ENCODE measurements around the gene CASQ1. TPM values are rescaled to one million over a fixed set of nuclear protein-coding genes. Genes with fewer than 3 reads are reported as not detected.

Gene CASQ1
- polyA plus RNA-seq, 1 donor from 2014 or later: not detected

DNA sequence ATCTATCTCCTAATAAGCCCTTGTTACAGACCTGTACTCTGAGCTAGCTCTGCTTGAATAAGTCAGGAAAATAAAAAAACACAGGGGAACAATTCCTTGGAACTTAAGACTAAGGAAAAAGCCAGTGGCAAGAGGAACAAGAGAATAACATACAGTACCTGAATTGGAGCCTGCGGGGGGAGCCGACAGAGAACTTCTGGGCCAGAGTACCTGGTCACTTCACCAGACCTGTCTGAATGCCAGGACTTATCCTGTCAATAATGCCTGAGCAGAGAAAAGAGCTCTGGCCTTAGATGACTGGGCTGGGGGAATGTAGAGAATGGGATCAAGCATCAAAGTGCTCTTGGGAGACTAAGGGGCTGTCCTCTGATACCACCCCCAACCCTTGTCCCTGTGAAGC is 29.9 kb downstream of the CASQ1 start:
- Histone ChIP-seq H3K79me2 (replicated peaks; ENCODE audit: insufficient read depth, low read length) (no peaks in the 10 kb centered on the region), H3K9ac (ENCODE audit: low read length) (no peak overlapping the region), H3K9me3 (ENCODE audit: low read length) (no peaks in the 10 kb centered on the region), H3K4me2 (ENCODE audit: low read length) (no peak overlapping the region), H3K36me3 (ENCODE audit: insufficient read depth, low read length) (peaks cover 23% of the 10 kb centered on the region), H4K20me1 (ENCODE audit: insufficient read depth) (no peaks in the 10 kb centered on the region), H3F3A (ENCODE audit: insufficient read depth, low read length, poor library complexity, severe bottlenecking) (no peaks in the 10 kb centered on the region), H2AFZ (ENCODE audit: low read depth, low read length) (no peak overlapping the region), H3K4me3 (ENCODE audit: low read length) (no peak overlapping the region), H3K27ac (ENCODE audit: low read length) (no peak overlapping the region), H3K9me2 (ENCODE audit: insufficient read depth, low read length) (no peaks in the 10 kb centered on the region), H3K27me3 (ENCODE audit: insufficient read depth, low read depth, low read length) (no peaks in the 10 kb centered on the region)
- TF ChIP-seq SMC3 (conservative IDR thresholded peaks at IDR 0.05; ENCODE audit: poor library complexity) (no peak), POLR2AphosphoS5 (IDR thresholded peaks at IDR 0.05) (no peak), TAF1 (IDR thresholded peaks at IDR 0.05; ENCODE audit: low read depth) (no peak), RAD21 (conservative IDR thresholded peaks at IDR 0.05) (no peak), MXI1 (conservative IDR thresholded peaks at IDR 0.05; ENCODE audit: poor library complexity, severe bottlenecking) (no peak), EZH2 (IDR thresholded peaks at IDR 0.05; ENCODE audit: borderline replicate concordance, insufficient read depth, low read length, poor library complexity, severe bottlenecking) (no peak), EP300 (conservative IDR thresholded peaks at IDR 0.05; ENCODE audit: poor library complexity, severe bottlenecking) (no peak)
- TF ChIP-seq, protein P1, sequence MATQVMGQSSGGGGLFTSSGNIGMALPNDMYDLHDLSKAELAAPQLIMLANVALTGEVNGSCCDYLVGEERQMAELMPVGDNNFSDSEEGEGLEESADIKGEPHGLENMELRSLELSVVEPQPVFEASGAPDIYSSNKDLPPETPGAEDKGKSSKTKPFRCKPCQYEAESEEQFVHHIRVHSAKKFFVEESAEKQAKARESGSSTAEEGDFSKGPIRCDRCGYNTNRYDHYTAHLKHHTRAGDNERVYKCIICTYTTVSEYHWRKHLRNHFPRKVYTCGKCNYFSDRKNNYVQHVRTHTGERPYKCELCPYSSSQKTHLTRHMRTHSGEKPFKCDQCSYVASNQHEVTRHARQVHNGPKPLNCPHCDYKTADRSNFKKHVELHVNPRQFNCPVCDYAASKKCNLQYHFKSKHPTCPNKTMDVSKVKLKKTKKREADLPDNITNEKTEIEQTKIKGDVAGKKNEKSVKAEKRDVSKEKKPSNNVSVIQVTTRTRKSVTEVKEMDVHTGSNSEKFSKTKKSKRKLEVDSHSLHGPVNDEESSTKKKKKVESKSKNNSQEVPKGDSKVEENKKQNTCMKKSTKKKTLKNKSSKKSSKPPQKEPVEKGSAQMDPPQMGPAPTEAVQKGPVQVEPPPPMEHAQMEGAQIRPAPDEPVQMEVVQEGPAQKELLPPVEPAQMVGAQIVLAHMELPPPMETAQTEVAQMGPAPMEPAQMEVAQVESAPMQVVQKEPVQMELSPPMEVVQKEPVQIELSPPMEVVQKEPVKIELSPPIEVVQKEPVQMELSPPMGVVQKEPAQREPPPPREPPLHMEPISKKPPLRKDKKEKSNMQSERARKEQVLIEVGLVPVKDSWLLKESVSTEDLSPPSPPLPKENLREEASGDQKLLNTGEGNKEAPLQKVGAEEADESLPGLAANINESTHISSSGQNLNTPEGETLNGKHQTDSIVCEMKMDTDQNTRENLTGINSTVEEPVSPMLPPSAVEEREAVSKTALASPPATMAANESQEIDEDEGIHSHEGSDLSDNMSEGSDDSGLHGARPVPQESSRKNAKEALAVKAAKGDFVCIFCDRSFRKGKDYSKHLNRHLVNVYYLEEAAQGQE (IDR thresholded peaks at IDR 0.05; ENCODE audit: borderline replicate concordance): no peak
- TF ChIP-seq, protein P2, sequence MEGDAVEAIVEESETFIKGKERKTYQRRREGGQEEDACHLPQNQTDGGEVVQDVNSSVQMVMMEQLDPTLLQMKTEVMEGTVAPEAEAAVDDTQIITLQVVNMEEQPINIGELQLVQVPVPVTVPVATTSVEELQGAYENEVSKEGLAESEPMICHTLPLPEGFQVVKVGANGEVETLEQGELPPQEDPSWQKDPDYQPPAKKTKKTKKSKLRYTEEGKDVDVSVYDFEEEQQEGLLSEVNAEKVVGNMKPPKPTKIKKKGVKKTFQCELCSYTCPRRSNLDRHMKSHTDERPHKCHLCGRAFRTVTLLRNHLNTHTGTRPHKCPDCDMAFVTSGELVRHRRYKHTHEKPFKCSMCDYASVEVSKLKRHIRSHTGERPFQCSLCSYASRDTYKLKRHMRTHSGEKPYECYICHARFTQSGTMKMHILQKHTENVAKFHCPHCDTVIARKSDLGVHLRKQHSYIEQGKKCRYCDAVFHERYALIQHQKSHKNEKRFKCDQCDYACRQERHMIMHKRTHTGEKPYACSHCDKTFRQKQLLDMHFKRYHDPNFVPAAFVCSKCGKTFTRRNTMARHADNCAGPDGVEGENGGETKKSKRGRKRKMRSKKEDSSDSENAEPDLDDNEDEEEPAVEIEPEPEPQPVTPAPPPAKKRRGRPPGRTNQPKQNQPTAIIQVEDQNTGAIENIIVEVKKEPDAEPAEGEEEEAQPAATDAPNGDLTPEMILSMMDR (IDR thresholded peaks at IDR 0.05; ENCODE audit: poor library complexity, severe bottlenecking): no peak

DNA sequence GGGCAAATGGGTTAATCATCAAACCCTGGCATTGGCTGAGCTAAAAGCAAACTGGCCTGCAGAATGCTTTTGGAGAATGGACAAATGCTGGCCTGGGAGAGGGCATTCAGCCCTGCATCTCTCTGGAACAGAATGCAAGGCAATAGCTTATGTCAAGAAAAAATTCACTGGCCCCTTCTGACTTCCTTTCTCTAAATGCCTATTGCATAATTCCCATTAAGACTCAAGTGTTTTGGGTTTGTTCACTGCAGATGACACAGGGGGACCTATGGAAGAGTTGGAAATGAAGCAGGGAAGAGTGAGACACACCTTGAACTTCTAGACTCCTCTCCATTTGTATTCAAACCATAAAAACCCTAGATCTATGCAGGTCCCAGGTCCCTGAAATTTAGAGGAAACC is 30.7 kb downstream of the CASQ1 start:
- H3K79me2 ChIP-seq (replicated peaks; ENCODE audit: insufficient read depth, low read length): no peaks in the 10 kb centered on the region
- peaks cover 23% of the 10 kb centered on the region for H3K36me3 ChIP-seq (ENCODE audit: insufficient read depth, low read length)
- H3K4me2 ChIP-seq (ENCODE audit: low read length): no peak overlapping the region
- H3K4me3 ChIP-seq (ENCODE audit: low read length): no peak overlapping the region
- TF ChIP-seq EZH2 (IDR thresholded peaks at IDR 0.05; ENCODE audit: borderline replicate concordance, insufficient read depth, low read length, poor library complexity, severe bottlenecking) (no peak), SMC3 (conservative IDR thresholded peaks at IDR 0.05; ENCODE audit: poor library complexity) (no peak)
- no peaks in the 10 kb centered on the region for H4K20me1 ChIP-seq (ENCODE audit: insufficient read depth)
- H3K9ac ChIP-seq (ENCODE audit: low read length): no peak overlapping the region
- no peak overlapping the region for H2AFZ ChIP-seq (ENCODE audit: low read depth, low read length)
- no peak overlapping the region for H3K27ac ChIP-seq (ENCODE audit: low read length)
- H3F3A ChIP-seq (ENCODE audit: insufficient read depth, low read length, poor library complexity, severe bottlenecking): no peaks in the 10 kb centered on the region
- H3K27me3 ChIP-seq (ENCODE audit: insufficient read depth, low read depth, low read length): no peaks in the 10 kb centered on the region
- no peaks in the 10 kb centered on the region for H3K9me2 ChIP-seq (ENCODE audit: insufficient read depth, low read length)
- no peaks in the 10 kb centered on the region for H3K9me3 ChIP-seq (ENCODE audit: low read length)

DNA sequence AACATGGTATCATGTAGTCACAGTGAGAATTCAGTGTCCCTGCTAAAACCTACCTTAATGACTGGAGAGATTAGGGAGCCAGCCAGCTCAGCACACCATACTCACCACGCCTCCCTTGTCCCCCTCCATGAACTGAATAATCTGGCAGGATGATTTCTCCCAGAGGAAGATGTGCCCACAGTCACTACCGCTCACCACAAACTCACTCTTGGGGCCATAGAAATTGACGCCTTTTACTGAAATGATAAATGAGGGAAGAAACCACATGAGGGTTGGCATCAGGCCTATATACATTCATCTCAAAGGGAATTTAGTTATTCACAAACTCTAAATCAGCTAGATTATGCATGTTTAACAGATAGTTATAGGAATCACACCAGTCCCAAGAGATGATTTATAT is 32.2 kb downstream of the CASQ1 start:
- Histone ChIP-seq H3K4me3 (ENCODE audit: low read length) (no peak overlapping the region), H3K36me3 (ENCODE audit: insufficient read depth, low read length) (peaks cover 20% of the 10 kb centered on the region), H3K79me2 (replicated peaks; ENCODE audit: insufficient read depth, low read length) (no peaks in the 10 kb centered on the region), H3K9ac (ENCODE audit: low read length) (no peak overlapping the region), H3K9me3 (ENCODE audit: low read length) (no peaks in the 10 kb centered on the region), H3K27ac (ENCODE audit: low read length) (no peak overlapping the region), H3F3A (ENCODE audit: insufficient read depth, low read length, poor library complexity, severe bottlenecking) (no peaks in the 10 kb centered on the region), H3K4me2 (ENCODE audit: low read length) (no peak overlapping the region), H4K20me1 (ENCODE audit: insufficient read depth) (no peaks in the 10 kb centered on the region), H3K27me3 (ENCODE audit: insufficient read depth, low read depth, low read length) (no peaks in the 10 kb centered on the region), H2AFZ (ENCODE audit: low read depth, low read length) (no peak overlapping the region), H3K9me2 (ENCODE audit: insufficient read depth, low read length) (no peaks in the 10 kb centered on the region)
- TF ChIP-seq EP300 (conservative IDR thresholded peaks at IDR 0.05; ENCODE audit: poor library complexity, severe bottlenecking) (no peak), SMC3 (conservative IDR thresholded peaks at IDR 0.05; ENCODE audit: poor library complexity) (no peak), TAF1 (IDR thresholded peaks at IDR 0.05; ENCODE audit: low read depth) (no peak), RAD21 (conservative IDR thresholded peaks at IDR 0.05) (no peak), EZH2 (IDR thresholded peaks at IDR 0.05; ENCODE audit: borderline replicate concordance, insufficient read depth, low read length, poor library complexity, severe bottlenecking) (no peak), MXI1 (conservative IDR thresholded peaks at IDR 0.05; ENCODE audit: poor library complexity, severe bottlenecking) (no peak), POLR2AphosphoS5 (IDR thresholded peaks at IDR 0.05) (no peak)
- TF ChIP-seq, protein P1 (IDR thresholded peaks at IDR 0.05; ENCODE audit: borderline replicate concordance): no peak
- TF ChIP-seq, protein P2 (IDR thresholded peaks at IDR 0.05; ENCODE audit: poor library complexity, severe bottlenecking): no peak
